HG02870 (cell line): ENCODE measurements around the gene S100A14.

Experiments
- ATAC-seq: cut with Tn5 transposase; IDR thresholded peaks from one replicate; pipeline ENCODE4 v1.9.1; 2021; ENCODE audit warnings: mild to moderate bottlenecking, moderate library complexity; ENCODE audit not compliant: unreplicated experiment

Gene S100A14

DNA sequence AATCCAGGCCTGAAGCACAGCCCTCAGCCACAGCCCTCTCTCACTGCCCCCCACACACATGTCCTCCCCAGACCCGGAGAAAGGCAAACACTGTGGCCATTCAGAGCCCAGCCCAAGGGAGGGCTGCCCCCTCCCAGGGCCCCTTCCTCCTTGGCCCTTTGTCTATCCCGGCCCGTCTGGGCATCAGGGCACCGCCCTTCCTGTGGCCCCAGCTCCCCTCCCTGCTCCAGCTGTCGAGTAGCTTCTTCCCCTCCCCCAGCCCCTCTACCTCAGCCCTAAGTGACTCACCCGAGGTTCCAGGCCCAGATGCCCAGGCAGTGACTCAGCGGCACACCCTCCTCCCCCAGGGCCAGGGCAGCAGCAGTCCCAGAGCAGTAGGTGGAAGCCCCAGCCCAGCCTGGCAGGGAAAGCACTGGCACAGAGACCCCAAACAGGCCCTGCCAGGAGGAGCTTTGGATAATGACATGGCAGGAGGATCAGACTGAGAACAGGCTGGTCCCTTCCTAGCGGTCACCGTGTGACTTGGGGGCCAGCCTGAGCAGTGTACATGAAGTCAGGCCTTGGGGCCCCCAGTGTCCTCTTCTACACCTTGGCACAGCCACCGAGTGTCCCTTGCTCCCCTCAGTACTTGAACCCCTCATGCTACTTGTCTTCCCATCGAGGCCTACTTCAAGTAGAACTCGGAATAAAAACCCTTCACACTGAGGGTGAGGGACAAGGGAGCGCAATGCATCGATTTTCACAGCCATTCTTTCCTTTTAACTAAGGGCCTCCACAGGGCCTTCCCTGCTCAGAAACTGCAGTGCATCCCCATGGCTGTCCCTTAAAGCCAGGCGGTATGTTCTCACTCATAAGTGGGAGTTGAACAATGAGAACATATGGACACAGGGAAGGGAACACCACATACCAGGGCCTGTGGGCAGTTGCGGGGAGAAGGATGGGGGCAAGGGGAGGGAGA lies 49.4 kb downstream of the S100A14 start:
- no peak for ATAC-seq

DNA sequence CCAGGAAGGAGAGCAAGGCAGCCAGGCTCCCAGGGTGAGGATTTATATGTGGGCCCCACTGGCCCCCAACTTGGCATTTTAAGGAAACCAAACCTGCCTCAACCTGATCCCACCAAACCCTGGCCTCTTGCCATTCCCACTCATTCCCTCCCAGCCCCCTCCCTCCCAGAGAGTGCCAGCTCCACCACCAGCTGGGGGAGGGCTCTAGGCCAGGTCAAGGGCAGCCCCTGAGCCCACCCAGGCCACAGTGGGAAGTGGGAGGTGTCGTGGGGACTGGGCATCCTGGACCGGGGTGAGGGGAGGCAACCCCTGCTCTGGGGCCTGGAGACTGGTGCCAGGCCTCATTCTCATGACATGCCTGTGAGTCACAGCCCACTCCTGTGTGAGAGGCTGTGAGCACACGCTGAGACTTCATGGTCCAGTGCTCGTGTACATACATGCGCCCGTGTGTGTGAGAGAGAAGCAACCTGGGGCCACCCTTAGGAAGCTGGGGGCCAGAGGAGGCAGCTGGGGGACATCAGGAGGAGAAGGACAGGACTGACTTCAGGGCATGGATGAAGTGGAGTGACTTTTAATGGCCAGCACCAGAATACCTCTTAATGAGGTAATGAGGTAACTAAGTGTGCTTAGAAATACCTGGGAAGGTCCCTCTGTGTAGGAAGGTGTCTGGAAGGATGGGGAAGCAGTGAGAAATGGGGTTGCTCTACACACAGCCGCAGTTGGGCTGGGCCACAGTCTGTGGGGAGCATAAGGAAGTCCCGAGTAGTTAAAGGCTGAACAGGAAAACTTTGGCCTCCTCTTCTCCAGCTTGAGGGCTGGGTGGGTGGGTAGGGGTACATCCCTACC lies 50.4 kb downstream of the S100A14 start, which contains the start of gene S100A2:
Gene S100A2, minus strand, starts transcription at position 316 of the 846 bp plus-strand sequence. CDS start 1,967 bp downstream, outside the sequence.
- ATAC-seq, result no peak
